Kidney epithelial cell (primary cell): ENCODE results near the gene TMX2. TPM values are rescaled to one million over a fixed set of nuclear protein-coding genes. Genes with fewer than 3 reads are reported as not detected.

Experiments
- DNase-seq: peaks from one replicate; pipeline ENCODE4 v3.0.0-alpha.2; 2010; ENCODE audit warnings: low read depth
- H3K27me3 ChIP-seq: 2 replicates; pipeline ENCODE4 v1.6.0; 2011; ENCODE audit warnings: low read length; ENCODE audit not compliant: control insufficient read depth, insufficient read depth
- H3K36me3 ChIP-seq: 2 replicates; pipeline ENCODE4 v1.5.1; 2011; ENCODE audit warnings: low read length; ENCODE audit not compliant: control insufficient read depth, insufficient read depth
- H3K4me3 ChIP-seq: 2 replicates; pipeline ENCODE4 v1.5.1; 2011; ENCODE audit warnings: low read depth, mild to moderate bottlenecking, control low read depth, low read length
- CTCF ChIP-seq: IDR thresholded peaks from 2 replicates; pipeline ENCODE4 v1.5.1; 2011; ENCODE audit warnings: mild to moderate bottlenecking, moderate library complexity, low read length, control low read depth, inconsistent platforms; ENCODE audit not compliant: insufficient read depth, poor library complexity, severe bottlenecking
- total RNA-seq: library from RNA; depleted of rRNA; stranded (reverse); fragments of >200 nt; gene quantifications from 2 replicates; pipeline ENCODE4 v1.2.3, GENCODE V29; 2015

TMX2 gene
- total RNA-seq, 1 donor from 2014 or later, result 74.0 TPM

GRCh38 chr11:57787920-57788702 is 75.7 kb downstream of the TMX2 start:
- Histone ChIP-seq H3K4me3 (no peak overlapping the region), H3K27me3 (no peaks in the 10 kb centered on the region), H3K36me3 (peaks cover 1% of the 10 kb centered on the region)
- TF ChIP-seq CTCF, result no peak
- no peak for DNase-seq

- no peak for TF ChIP-seq CTCF
- Histone ChIP-seq H3K27me3 (no peaks in the 10 kb centered on the region), H3K36me3 (peaks cover 1% of the 10 kb centered on the region), H3K4me3 (no peak overlapping the region)
- no peak for DNase-seq
Measured at GRCh38 chr11:57788703-57789088, 76.3 kb downstream of the TMX2 start.

Other genes starting within 250 kb of the TMX2 start
- 12.5 and 16.7 TPM in 2 replicates for gene SLC43A1, start 196.9 kb upstream of the TMX2 start, total RNA-seq
- 49.6 and 66.4 TPM in 2 replicates for gene TIMM10, start 181.8 kb upstream of the TMX2 start, total RNA-seq
- not detected in 2 replicates for gene SMTNL1, start 175.0 kb upstream of the TMX2 start, total RNA-seq
- gene UBE2L6, start 144.9 kb upstream of the TMX2 start, total RNA-seq, result 44.0 and 47.1 TPM in 2 replicates
- gene SERPING1, start 114.9 kb upstream of the TMX2 start, total RNA-seq, result 18.2 and 21.6 TPM in 2 replicates
- 1.4 TPM in 1 of 2 replicates, not detected in the other for gene YPEL4, start 62.7 kb upstream of the TMX2 start, total RNA-seq
- 17.7 and 20.7 TPM in 2 replicates for gene CLP1, start 54.8 kb upstream of the TMX2 start, total RNA-seq
- 62.4 and 69.2 TPM in 2 replicates for gene ZDHHC5, start 44.5 kb upstream of the TMX2 start, total RNA-seq
- 26.8 and 27.6 TPM in 2 replicates for gene MED19, start 378 bp upstream of the TMX2 start, total RNA-seq
- gene SELENOH, start 28.9 kb downstream of the TMX2 start, total RNA-seq, result 249 and 278 TPM in 2 replicates
- gene BTBD18, start 39.2 kb downstream of the TMX2 start, total RNA-seq, result not detected in 2 replicates
- gene CTNND1, start 49.2 kb downstream of the TMX2 start, total RNA-seq, result 103 and 105 TPM in 2 replicates